C4-2B (cell line): ENCODE measurements around the gene F13A1.

Experiments used
- CTCF ChIP-seq: fragments of 450-650 bp; conservative IDR thresholded peaks from 2 replicates; pipeline ENCODE4 v1.5.1; 2017; ENCODE audit warnings: mild to moderate bottlenecking
- ZFX ChIP-seq: fragments of 450-650 bp; IDR thresholded peaks from 2 replicates; pipeline ENCODE4 v1.6.1; 2017

- TF ChIP-seq CTCF = no peak
- no peak for TF ChIP-seq ZFX
Observed at GRCh38 chr6:6331946-6332601, 11.6 kb upstream of the F13A1 start.
